Endothelial cell of umbilical vein (primary cell): Measurements from ENCODE around the gene DDX42.

Experiments used
- CTCF ChIP-seq, 2 donors: IDR thresholded peaks; 1 replicate in 1 of 2; 2 replicates in 1 of 2; pipeline ENCODE4 v1.5.1; 2011; ENCODE audit warnings: low read length in 2 of 2, mild to moderate bottlenecking in 2 of 2, moderate library complexity in 2 of 2, control low read depth in 1 of 2, inconsistent platforms in 1 of 2, low read depth in 1 of 2; ENCODE audit not compliant: insufficient read depth in 1 of 2; ENCODE audit errors: extremely low read depth in 1 of 2
- EZH2 ChIP-seq: IDR thresholded peaks from 2 replicates; pipeline ENCODE4 v1.6.1; 2012; ENCODE audit warnings: borderline replicate concordance, low read depth, mild to moderate bottlenecking, moderate library complexity, low read length, inconsistent platforms; ENCODE audit not compliant: severe bottlenecking
- GATA2 ChIP-seq: IDR thresholded peaks from 2 replicates; pipeline ENCODE4 v1.7.0; 2011; ENCODE audit warnings: low read depth, mild to moderate bottlenecking, moderate library complexity, mixed read lengths, low read length; ENCODE audit not compliant: insufficient read length, insufficient read depth
- JUN ChIP-seq: IDR thresholded peaks from 2 replicates; pipeline ENCODE4 v1.6.1; 2011; ENCODE audit warnings: borderline replicate concordance, low read depth; ENCODE audit not compliant: insufficient read length, insufficient read depth
- MAX ChIP-seq: IDR thresholded peaks from 2 replicates; pipeline ENCODE4 v1.6.1; 2011; ENCODE audit not compliant: insufficient read depth, insufficient read length
- POLR2A ChIP-seq: IDR thresholded peaks from 2 replicates; pipeline ENCODE4 v1.6.1; 2012; ENCODE audit warnings: low read depth, mild to moderate bottlenecking, control low read depth, low read length
- POLR2AphosphoS5 ChIP-seq: IDR thresholded peaks from 2 replicates; pipeline ENCODE4 v1.6.1; 2012; ENCODE audit warnings: low read depth, mild to moderate bottlenecking, control low read depth, low read length, moderate library complexity; ENCODE audit not compliant: insufficient read depth

GRCh38 chr17:63752707-63753106, 21.3 kb upstream of the DDX42 start:
- TF ChIP-seq CTCF (IDR thresholded peaks at IDR 0.05; ENCODE audit: extremely low read depth in 1 of 2, insufficient read depth in 1 of 2, low read depth in 1 of 2, low read length in 2 of 2) (no peak), POLR2A (no peak), EZH2 (no peak), JUN (no peak), GATA2 (no peak), POLR2AphosphoS5 (no peak), MAX (no peak)
